ENCODE results near the gene ZNF230. TPM values are rescaled to one million over a fixed set of nuclear protein-coding genes. Genes with fewer than 3 reads are reported as not detected.

ZNF230 gene
- total RNA-seq, 6 experiments from 2014 or later = 1.3 to 2.6 (median 2.0) TPM

- no peak overlapping the region for H3K27ac Mint-ChIP-seq
- peaks cover under 1% of the 10 kb centered on the region for H3K4me1 Mint-ChIP-seq (ENCODE audit: low read depth)
- no peak for TF ChIP-seq CTCF (IDR thresholded peaks at IDR 0.05)
- H3K4me3 Mint-ChIP-seq = no peak overlapping the region
- H3K36me3 Mint-ChIP-seq (ENCODE audit: low read depth) = no peaks in the 10 kb centered on the region
- H3K27me3 Mint-ChIP-seq (ENCODE audit: insufficient read depth) = peaks cover 3% of the 10 kb centered on the region; the same call in 1 of the 2 replicates
- no peaks in the 10 kb centered on the region; the same call in 1 of the 2 replicates for H3K9me3 Mint-ChIP-seq
- DNase-seq = no peak
These were observed 16.7 kb downstream of the ZNF230 start for GRCh38 chr19:44019498-44019897.

GRCh38 chr19:44021221-44021620 lies 18.5 kb downstream of the ZNF230 start:
- Mint-ChIP-seq H3K27me3 (ENCODE audit: insufficient read depth) (peaks cover 3% of the 10 kb centered on the region; the same call in 1 of the 2 replicates), H3K36me3 (ENCODE audit: low read depth) (no peaks in the 10 kb centered on the region)
- TF ChIP-seq CTCF (IDR thresholded peaks at IDR 0.05) = no peak

GRCh38 chr19:44024900-44025216 lies 22.1 kb downstream of the ZNF230 start:
- H3K9me3 Mint-ChIP-seq = peaks cover 3% of the 10 kb centered on the region; the same call in 1 of the 2 replicates
- H3K4me1 Mint-ChIP-seq (ENCODE audit: low read depth) = peaks cover 13% of the 10 kb centered on the region
- TF ChIP-seq CTCF (IDR thresholded peaks at IDR 0.05) = no peak
- H3K4me3 Mint-ChIP-seq = peak overlapping the region; percentile 95
- H3K27me3 Mint-ChIP-seq (ENCODE audit: insufficient read depth) = no peaks in the 10 kb centered on the region
- H3K36me3 Mint-ChIP-seq (ENCODE audit: low read depth) = peaks cover 32% of the 10 kb centered on the region
- H3K27ac Mint-ChIP-seq = peak overlapping the region; percentile 91
- DNase-seq = no peak

More at GRCh38 chr19:44021221-44021620, 18.5 kb downstream of the ZNF230 start:
- Mint-ChIP-seq H3K9me3 (no peaks in the 10 kb centered on the region), H3K4me1 (ENCODE audit: low read depth) (peaks cover 11% of the 10 kb centered on the region), H3K27ac (no peak overlapping the region), H3K4me3 (no peak overlapping the region)
- no peak for DNase-seq

GRCh38 chr19:44025217-44025936 lies 22.6 kb downstream of the ZNF230 start, which contains the start of gene ZNF222:
Gene ZNF222, plus strand, starts transcription at chr19:44025379. Its CDS starts 58 bp downstream, at chr19:44025437.
- H3K4me1 Mint-ChIP-seq (ENCODE audit: low read depth) = peaks cover 13% of the 10 kb centered on the region
- peak within 1 kb of the TSS; percentile 95 for H3K4me3 Mint-ChIP-seq
- H3K27me3 Mint-ChIP-seq (ENCODE audit: insufficient read depth) = no peaks in the 10 kb centered on the region
- peak; percentile 83 for DNase-seq
- TF ChIP-seq CTCF (IDR thresholded peaks at IDR 0.05) = no peak
- H3K27ac Mint-ChIP-seq = peak within 1 kb of the TSS; percentile 91
- peaks cover 8% of the 10 kb centered on the region; the same call in 1 of the 2 replicates for H3K9me3 Mint-ChIP-seq
- peaks cover 37% of the 10 kb centered on the region for H3K36me3 Mint-ChIP-seq (ENCODE audit: low read depth)

- Mint-ChIP-seq H3K4me3 (peak overlapping the region; percentile 95; the same call in 1 of the 2 replicates), H3K36me3 (ENCODE audit: low read depth) (peaks cover 50% of the 10 kb centered on the region)
These were observed 23.9 kb downstream of the ZNF230 start for GRCh38 chr19:44026622-44027021.

More at GRCh38 chr19:44026622-44027021, 23.9 kb downstream of the ZNF230 start:
- Mint-ChIP-seq H3K27me3 (ENCODE audit: insufficient read depth) (no peaks in the 10 kb centered on the region), H3K4me1 (ENCODE audit: low read depth) (peaks cover 13% of the 10 kb centered on the region), H3K9me3 (peaks cover 19% of the 10 kb centered on the region), H3K27ac (no peak overlapping the region)
- no peak for DNase-seq
- TF ChIP-seq CTCF (IDR thresholded peaks at IDR 0.05) = no peak

All from HFFc6 (cell line).